ENCODE measurements around the gene SIGLEC14. TPM values are rescaled to one million over a fixed set of nuclear protein-coding genes. Genes with fewer than 3 reads are reported as not detected.

The SIGLEC14 gene
- total RNA-seq, 1 donor from 2014 or later: not detected

GRCh38 chr19:51664997-51665396 is 18.4 kb upstream of the SIGLEC14 start:
- DNase-seq (ENCODE audit: low spot score): no peak
- peak; percentile 28 for TF ChIP-seq CTCF (IDR thresholded peaks at IDR 0.05)
- no peak overlapping the region for H3K27ac Mint-ChIP-seq (ENCODE audit: unreplicated experiment)
- H3K9me3 Mint-ChIP-seq (ENCODE audit: low read depth): peaks cover 3% of the 10 kb centered on the region
- H3K27me3 Mint-ChIP-seq (ENCODE audit: low read depth): peaks cover 46% of the 10 kb centered on the region
- H3K36me3 Mint-ChIP-seq (ENCODE audit: low read depth): no peaks in the 10 kb centered on the region
- no peaks in the 10 kb centered on the region for H3K4me1 Mint-ChIP-seq (ENCODE audit: low read depth)
- H3K4me3 Mint-ChIP-seq (ENCODE audit: unreplicated experiment): no peak overlapping the region

GRCh38 chr19:51664131-51664530 is 17.5 kb upstream of the SIGLEC14 start:
- Mint-ChIP-seq H3K9me3 (ENCODE audit: low read depth) (peaks cover 3% of the 10 kb centered on the region), H3K4me3 (ENCODE audit: unreplicated experiment) (no peak overlapping the region), H3K4me1 (ENCODE audit: low read depth) (no peaks in the 10 kb centered on the region), H3K36me3 (ENCODE audit: low read depth) (no peaks in the 10 kb centered on the region), H3K27ac (ENCODE audit: unreplicated experiment) (no peak overlapping the region), H3K27me3 (ENCODE audit: low read depth) (peaks cover 50% of the 10 kb centered on the region)
- DNase-seq (ENCODE audit: low spot score): no peak
- TF ChIP-seq CTCF (IDR thresholded peaks at IDR 0.05): no peak

- Mint-ChIP-seq H3K4me1 (ENCODE audit: low read depth) (no peaks in the 10 kb centered on the region), H3K27me3 (ENCODE audit: low read depth) (peaks cover 50% of the 10 kb centered on the region), H3K4me3 (ENCODE audit: unreplicated experiment) (no peak overlapping the region), H3K9me3 (ENCODE audit: low read depth) (peaks cover 3% of the 10 kb centered on the region), H3K27ac (ENCODE audit: unreplicated experiment) (no peak overlapping the region), H3K36me3 (ENCODE audit: low read depth) (no peaks in the 10 kb centered on the region)
- TF ChIP-seq CTCF (IDR thresholded peaks at IDR 0.05): no peak
- no peak for DNase-seq (ENCODE audit: low spot score)
Observed at GRCh38 chr19:51663650-51664049, 17.0 kb upstream of the SIGLEC14 start.

- no peak overlapping the region for H3K4me3 Mint-ChIP-seq (ENCODE audit: unreplicated experiment)
- H3K4me1 Mint-ChIP-seq (ENCODE audit: low read depth): peaks cover 6% of the 10 kb centered on the region
- peaks cover 3% of the 10 kb centered on the region for H3K9me3 Mint-ChIP-seq (ENCODE audit: low read depth)
- no peak for DNase-seq (ENCODE audit: low spot score)
- H3K36me3 Mint-ChIP-seq (ENCODE audit: low read depth): no peaks in the 10 kb centered on the region
- peaks cover 33% of the 10 kb centered on the region for H3K27me3 Mint-ChIP-seq (ENCODE audit: low read depth)
- peak; percentile 80 for TF ChIP-seq CTCF (IDR thresholded peaks at IDR 0.05)
- H3K27ac Mint-ChIP-seq (ENCODE audit: unreplicated experiment): no peak overlapping the region
Observed at GRCh38 chr19:51660975-51661600, 14.5 kb upstream of the SIGLEC14 start.

GRCh38 chr19:51654783-51655182 is 8.2 kb upstream of the SIGLEC14 start:
- peaks cover 6% of the 10 kb centered on the region for H3K4me1 Mint-ChIP-seq (ENCODE audit: low read depth)
- DNase-seq (ENCODE audit: low spot score): no peak
- no peak for TF ChIP-seq CTCF (IDR thresholded peaks at IDR 0.05)
- no peak overlapping the region for H3K27ac Mint-ChIP-seq (ENCODE audit: unreplicated experiment)
- H3K36me3 Mint-ChIP-seq (ENCODE audit: low read depth): no peaks in the 10 kb centered on the region
- no peaks in the 10 kb centered on the region for H3K9me3 Mint-ChIP-seq (ENCODE audit: low read depth)
- peaks cover 9% of the 10 kb centered on the region for H3K27me3 Mint-ChIP-seq (ENCODE audit: low read depth)
- H3K4me3 Mint-ChIP-seq (ENCODE audit: unreplicated experiment): no peak overlapping the region

All from chondrocyte (in vitro differentiated cells).